Endometrium (tissue), 2 donors: ENCODE measurements around the gene ARPP21.

Experiments used
- FAIRE-seq: peaks from 2 replicates; lab custom pipeline; 2012; peaks lifted over from hg19 to GRCh38; lab: Jason Lieb, UNC
- donor health status: control.
- donor health status: control.

Gene ARPP21

DNA sequence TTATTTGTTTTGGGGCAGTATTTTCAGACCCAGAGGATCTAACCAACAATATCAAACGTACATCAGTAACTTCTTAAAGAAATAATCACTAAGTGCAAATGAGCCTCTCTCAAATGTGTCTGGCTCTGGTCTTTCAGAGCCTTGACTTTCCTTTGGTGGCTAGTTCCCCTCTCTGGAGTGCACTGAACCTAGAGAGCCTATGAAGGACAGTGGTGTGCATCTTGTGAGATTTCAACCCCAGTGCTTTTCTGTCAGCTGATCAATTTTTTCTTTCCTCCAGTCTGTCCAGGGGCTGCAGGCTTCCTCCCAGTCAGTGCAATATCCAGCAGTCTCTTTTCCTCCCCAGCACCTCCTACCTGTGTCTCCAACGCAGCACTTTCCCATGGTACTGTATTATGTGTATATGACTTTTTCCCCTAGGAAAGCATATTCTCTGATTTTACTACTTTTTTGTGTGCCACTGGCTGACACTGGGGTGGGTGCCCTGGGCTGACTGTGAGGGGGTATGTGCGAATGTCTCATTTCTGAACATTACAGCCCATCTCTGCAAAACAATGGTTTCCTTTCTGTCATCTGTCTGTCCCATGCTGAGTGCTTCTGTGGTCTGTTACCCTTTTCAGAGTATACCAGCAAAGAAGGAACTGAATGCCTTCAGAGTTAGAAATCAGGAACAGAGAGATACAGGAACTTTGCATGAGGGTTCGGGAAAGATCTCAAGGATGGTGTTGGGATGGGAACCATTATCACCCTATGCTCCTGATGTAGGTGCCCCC lies 98.8 kb downstream of the ARPP21 start:
- no peak for FAIRE-seq

DNA sequence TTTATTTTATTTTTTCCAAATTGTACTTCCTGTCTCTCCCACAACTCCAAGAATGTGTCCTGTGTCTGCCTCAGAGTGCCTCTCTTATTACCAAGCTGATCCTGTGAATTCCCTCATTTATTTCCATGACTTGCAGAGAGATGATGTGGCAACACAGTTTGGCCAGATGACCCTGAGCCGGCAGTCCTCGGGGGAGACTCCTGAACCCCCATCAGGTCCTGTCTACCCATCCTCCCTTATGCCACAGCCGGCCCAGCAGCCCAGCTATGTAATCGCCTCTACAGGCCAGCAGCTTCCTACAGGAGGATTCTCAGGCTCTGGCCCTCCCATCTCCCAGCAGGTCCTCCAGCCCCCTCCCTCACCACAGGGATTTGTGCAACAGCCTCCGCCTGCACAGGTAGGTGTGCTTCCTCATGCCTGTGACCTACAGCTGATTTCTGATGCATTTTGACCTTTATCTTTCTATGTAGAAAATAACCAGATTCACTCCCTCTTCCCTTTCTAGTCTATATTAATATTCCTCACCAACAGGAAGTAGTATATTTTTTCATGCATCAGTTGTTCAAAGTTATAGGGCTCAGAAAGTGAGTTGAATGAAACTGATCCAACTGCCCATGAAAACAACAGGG lies 100.0 kb downstream of the ARPP21 start:
- no peak for FAIRE-seq

DNA sequence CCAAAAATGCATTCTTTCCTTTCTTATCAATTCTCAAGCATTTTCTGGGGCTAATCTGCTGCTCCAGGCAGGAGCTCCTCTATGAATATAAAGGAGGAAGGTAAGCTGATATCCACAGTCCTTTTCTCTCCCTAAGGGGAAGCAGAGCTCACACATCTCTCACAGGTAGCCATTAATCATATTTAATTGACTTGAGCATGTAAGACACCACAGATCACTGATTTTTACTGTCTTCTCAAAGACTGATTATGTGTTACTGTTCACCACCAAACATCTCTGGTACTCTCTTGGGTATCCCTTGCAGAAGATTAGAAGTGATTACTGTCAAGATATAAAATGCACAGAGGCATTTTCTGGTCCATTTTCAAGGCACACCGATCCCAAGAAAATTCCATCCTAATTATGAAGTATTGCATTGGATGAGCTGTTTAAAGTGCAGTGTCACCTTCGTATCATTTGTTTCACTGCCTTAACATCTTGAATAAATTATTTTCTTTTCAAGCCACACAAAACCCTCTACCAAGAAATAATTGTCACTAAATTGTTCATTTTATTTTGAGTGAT lies 100.7 kb downstream of the ARPP21 start:
- FAIRE-seq: no peak

DNA sequence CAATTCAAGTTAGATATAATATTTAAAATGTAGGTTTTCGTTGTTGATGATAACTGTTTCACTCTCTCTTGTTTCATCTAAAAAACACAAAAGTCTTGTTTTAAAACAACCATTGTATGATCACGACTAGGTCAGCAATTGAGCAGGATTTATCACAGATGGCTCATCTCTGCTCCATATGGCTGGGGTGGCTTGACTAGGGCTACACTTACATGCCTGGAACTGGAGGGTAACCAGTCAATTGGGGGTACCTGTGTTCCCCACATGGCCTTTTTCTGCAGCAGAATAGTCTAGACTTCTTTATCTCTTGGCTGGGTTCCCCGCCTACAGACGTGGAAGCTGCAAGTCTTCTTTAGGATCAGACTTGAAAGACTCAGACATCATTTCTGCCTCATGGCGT lies 103.9 kb downstream of the ARPP21 start:
- FAIRE-seq: no peak

DNA sequence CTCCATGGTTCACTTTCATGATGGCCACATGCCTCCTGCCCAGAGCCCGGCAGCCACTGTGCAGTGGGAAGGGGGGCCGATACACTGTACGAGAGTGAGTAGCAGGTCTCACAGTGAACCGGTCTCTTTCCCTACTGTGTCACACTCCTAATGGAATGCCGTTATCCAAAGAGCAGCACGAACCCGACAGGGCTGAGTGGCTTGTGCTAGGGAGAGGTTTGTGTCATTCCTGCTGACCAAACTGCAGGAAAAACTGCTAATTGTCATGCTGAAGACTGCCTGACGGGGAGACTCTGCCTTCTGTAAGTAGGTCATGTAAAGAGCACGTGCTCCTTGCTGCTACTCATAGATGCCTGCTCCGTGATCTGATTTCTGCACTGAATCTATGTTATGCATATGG lies 105.1 kb downstream of the ARPP21 start:
- no peak for FAIRE-seq

DNA sequence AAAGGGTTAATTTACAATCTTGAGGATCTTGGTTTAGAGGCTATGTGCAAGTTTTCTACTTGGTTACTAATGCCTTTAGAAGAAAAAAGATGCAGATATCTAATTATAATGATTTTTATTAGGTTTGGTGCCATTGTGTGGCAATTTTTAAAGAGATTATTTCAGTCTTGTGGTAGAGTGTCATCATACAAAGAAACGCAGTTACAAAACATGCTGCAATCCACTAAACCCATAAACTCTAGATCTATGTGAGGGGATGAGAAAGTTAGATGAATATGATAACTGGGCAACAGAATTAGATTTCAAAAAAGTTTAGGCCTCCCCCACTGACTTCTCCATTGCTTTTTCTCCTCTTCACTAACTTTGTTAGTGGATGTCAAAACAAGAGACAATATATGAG lies 106.0 kb downstream of the ARPP21 start:
- no peak for FAIRE-seq

DNA sequence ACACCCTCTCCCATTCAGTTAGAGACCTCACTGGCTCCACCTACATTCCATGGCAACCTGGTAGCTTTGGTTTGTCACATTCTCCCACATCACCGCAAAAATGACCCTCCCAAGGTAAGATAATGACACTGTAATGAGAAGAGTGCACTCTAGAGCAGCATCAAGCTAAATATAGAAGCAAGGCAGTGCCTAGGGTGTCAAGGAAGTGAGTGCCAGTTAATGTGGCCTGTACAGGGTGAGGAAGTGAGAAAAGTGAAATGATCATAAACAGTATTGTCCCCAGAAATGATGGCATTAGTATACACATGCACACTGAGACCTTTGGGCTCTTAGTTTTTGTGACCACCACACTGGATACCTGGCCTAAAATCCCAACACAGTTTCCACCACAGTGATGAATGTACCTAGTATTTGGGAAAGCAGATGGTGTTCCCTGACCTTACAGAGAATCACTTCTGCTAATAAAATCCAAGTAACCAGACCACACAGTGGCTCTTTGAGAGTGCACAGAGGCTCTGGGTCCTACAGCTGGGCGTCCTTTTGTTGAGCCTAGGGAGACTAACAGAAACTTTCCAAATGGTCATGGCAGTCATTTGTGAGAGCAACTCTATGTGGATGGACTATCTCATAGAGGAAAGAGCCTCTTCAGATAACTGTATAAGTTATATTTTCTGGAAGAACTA lies 106.6 kb downstream of the ARPP21 start:
- FAIRE-seq: no peak

DNA sequence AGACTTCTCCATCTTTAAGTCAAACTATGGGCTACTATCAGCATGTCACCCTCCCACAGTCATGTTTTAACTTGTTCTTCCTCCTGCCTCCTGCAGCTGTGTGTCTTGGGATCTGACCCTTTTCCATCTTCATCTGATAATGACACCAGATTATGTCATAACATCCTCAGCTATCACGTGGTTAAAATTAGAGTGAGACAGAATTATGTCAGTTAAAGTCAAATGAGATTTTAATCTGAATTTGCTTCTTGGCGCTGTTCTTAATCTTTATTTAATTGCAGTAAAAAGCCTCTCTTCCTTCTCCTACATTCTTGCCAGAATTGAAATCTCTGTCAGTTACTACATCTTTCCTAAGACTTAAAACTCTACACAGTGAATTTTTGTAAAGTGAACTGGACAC lies 107.2 kb downstream of the ARPP21 start:
- no peak for FAIRE-seq

DNA sequence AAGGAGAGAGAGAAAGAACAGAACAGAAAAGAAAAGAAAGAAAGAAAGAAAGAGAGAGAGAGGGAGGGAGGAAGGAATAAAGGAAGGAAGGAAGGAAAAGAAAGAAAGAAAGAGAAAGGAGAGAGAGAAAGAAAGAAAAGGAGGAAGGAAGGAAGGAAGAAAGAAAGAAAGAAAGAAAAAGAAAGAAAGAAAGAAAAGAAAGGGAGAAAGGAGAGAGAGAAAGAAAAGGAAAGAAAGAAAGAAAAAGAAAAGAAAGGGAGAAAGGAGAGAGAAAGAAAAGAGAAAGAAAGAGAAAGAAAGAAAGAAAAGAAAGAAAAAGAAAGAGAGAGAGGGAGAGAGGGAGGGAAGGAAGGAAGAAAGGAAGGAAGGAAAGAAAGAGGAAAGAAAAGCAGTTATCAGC lies 108.8 kb downstream of the ARPP21 start:
- no peak for FAIRE-seq

DNA sequence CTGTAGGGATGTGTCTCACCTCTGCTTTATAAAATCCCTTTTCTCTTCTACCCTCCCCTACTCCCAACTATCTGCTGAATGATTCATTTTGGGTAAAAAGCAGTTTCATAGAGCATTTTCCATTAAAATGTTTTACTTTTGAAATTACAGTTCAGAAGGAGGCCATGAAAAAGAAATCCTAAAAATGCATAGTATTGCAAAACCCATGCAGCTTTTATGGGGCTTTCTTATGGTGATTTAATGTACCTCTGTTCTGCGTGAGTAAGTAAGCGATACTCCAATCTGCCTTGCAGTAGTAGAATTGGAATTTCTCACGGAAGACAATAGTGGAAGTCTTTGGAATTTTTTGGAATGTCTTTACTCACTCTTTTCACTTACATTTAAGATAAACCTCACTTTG lies 111.9 kb downstream of the ARPP21 start:
- FAIRE-seq: no peak

DNA sequence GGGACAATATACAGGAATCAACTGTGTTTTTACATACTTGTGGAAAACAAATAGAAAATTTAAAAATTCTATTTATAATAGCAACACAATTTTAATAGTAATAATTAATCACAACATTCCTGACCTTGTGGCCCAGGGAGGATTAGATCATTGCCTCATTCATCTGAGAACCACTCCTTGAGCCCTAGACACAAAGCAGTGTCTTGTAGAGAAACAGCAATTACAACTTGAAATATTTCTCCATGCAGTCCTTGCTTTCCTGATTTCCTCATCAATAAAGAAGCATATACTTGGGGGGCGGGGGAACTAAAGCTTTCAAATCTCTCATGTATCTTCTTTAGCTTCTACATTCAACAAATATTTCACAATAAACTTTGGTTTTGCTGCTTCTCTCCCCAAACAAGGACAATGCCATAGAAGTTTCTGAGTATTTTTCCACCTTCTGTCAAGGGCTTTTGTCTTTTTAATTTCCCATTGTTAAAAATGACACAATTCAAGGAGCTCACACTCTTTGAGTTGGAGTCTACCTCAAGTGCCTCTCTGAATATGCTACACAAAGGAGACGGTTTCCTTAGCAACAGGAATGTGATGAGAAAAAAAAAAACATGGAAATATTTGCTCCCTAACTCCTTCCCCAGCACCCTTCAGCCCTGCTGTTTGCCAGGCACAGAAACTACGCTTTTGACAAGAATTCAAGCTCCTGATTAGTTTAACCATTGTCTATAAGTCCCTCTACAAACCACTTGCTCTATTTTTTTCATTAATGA lies 118.8 kb downstream of the ARPP21 start:
- FAIRE-seq: no peak

DNA sequence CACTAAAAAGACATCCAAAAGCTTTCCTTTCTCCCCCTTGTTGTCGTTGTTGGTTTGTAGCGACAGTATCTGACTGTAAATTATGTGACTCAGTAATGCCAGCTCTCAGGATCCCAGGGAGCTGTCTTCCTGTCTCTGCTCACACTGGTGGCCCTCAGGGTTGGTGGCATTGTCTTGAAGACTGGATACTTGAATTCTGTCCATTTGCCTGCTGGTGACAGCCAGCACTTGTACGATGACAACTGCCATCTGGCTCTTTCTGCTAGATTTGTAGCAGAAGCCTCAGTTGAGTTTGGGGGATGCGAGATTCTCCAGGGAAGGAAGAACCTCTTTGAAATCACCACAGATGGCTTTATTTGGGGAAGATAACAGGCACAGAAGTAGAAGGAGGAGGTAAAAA lies 120.8 kb downstream of the ARPP21 start:
- no peak for FAIRE-seq

DNA sequence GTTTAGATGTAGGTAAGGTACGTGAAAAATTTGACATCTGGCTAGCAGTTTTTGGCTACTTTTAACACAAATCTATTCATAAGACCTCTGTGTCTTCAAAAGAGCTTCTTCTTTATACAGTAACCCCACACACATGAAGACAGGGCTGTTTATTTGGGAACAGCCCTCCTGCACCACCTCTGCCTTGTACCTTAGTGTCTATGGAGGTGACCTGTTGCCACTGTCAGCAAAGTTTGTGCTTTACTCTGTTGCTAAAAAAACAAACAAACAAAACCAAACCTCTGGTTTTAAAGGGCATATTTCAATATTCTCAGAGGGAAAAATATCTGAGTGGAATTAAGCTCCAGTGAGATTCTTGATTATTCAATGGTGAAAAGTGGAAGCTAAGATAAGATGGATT lies 122.0 kb downstream of the ARPP21 start:
- no peak for FAIRE-seq

DNA sequence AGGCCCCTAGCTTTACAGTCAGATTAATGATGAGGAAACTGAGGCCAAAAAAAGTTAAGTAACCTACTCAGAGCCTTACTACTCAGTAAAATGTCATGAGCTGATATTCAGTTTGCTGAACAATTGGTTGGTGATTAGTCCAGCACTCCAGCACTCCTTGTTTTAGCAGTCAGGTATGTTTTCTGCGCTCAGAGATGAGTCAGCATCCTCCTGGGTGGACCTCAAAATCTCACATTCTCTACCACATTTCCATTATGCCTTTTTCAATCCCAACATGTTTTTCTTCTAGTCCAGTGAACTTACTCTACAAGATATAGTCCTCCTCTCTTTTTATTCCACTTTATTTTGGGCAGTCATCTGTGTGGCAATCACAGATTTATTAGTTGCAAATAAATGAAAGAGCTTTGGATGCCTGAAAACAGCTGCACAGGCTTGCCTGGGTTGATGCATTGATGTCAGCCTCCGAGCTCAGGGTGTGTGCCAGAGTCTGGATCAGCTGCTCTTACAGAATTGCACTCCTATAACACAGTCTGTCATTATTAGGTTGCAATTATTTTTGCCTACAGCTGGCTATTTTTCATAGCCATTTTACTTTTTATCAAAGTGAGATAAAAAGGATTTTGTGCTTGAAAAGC lies 133.2 kb downstream of the ARPP21 start:
- FAIRE-seq: no peak

DNA sequence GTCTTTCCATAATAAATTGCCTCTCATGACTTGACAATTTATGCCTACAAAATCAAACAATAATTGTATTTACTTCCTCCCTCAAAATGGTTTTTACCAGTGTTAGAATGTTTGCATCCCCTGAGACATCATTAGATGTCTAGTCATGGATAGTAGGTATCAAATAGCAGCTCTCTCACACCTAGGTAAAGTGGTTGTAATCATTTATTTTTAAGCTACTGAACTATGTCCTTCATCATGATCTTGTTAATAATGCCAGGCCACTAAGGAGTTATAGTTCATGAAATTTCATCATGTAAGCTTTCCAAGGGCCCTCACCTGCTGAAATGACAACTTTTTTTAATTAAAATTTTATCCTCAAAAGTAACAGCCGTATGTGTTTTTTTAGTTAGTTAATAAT lies 134.1 kb downstream of the ARPP21 start:
- FAIRE-seq: no peak

DNA sequence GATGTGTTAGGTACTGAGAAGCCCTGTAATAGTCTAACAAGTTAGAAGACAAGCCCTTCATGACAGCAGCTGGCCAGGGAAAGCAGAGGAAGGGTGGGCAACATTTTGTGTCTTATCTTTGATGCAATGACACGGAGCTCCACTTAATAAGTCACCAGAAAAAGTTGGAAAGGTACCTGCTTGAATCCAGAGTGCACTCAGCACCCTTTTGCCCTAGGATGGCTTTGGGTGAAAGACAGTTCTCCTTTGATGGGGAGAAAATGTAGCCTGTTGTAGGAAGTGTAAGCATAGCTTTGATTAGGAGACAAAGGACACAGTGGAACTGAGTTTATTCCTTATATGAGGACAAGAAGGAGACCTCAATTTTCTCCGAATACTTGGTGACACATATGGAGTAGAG lies 137.0 kb downstream of the ARPP21 start:
- no peak for FAIRE-seq

DNA sequence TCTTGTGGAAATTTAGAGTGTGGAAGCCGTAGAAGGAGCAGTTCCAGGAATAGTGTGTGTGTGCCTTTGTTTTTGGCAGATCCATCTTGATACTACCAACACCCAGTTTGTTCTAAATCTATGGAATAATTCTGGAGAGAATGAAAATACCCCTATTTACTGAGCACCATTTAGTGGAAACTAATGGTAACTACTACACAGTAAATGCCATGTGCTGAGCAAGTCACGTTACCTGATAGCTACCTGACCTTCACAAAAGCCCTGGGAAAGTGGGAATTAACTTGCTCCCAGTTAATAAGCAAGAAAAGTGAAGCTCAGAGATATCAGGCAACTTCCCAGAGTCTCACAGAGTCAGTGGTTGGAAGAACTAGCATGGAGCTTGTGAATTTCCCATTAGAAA lies 137.7 kb downstream of the ARPP21 start:
- no peak for FAIRE-seq

DNA sequence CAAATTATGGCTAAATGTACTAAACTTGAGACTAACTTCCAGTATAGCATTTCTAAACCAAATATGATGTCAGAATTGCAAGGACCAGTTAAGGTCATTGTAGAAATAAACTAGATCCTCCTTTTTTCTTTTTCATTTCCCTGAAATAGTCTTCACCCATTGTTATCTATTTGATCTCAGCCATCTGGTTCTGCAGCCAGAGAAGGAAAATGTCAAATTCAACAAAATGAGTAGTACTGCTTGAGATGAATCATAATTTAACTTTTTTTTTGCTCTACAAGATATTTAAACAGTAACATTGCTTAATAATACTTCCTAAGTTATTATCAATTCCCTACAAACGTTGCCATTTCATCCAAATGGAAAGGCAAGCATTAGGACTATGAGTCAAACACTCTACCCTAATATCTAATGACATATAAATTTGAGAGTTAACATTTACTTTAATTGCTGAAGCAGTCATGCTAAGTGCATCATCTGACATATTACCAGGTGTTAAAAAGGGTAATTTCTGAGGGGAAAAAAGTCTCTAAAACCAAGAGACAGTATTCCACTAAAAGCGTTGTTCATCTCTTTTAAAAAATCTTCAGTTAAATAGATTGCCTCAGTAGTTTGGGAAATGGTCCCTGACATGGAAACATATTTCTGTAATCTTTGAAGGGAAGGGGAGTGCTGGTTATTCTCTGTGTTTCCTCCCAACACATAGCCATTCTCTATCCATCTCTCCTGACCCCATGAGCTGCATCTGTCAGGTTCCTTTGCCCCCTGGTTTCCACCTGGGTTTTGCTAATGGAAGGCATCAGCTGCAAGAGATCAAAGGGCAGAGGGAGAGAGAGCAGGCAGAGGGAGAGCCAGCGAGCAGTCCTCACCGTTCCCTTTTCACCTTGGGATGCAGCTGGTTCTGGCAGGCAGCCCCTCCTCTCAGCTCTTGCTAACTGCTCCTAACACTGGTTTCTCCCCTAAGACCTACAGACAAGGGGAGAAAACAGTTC lies 138.5 kb downstream of the ARPP21 start:
- no peak for FAIRE-seq

DNA sequence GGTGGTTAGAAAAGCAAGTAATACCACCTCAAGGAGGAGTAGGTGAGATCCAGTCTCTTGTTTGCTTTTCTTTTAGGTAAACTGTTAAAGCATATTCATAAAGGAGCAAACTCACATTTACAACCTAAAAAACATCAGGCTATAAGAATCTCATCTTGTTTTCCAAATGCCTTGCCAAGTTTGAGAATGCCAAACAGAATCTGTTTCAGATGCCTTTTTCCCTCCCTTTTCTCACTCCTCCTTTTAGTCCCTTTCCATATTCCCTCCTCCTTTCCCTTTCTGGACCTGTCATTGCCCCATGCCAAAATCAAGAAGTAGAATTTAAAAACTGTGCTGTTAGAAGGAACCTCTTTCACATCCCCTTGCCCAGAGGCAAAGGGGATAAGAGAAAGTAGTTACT lies 140.3 kb downstream of the ARPP21 start:
- FAIRE-seq: no peak

DNA sequence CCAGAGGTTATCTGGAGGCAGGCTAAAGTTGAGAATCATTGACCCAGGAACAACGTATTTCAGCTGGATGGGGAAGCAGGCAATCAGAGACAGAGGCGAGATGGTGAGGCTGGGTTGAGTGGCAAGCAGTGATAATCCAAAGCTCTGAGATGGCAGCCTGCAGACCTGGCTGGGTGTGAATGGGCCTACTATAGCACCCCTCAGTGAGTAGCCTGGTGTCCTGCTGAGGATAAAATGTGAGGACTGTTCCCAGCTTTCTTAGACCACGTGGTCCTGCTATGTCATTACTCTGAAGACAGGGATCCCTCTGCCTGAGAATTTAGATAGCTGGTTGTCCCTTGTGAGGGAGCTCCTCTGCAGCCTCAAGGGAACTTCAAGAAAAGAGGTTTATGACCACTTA lies 141.5 kb downstream of the ARPP21 start:
- no peak for FAIRE-seq

DNA sequence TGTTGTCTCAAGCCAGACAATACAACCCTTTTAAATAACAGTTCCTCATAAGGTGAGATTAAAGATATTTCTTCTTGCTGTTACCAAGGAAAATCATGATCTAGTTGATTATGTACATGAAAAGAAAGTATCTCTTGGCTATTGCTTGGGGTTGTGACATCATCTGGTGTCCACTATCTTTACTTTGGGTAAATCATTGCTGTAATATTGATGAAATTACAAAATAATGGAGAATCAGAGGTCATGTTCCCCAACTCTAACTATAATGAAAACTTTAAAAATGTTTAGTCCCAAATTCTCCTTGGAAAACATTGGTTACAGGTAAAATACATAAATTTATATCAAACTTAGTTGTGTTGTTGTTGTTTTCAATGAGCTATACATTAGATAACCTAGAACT lies 142.2 kb downstream of the ARPP21 start:
- no peak for FAIRE-seq
